CD4-positive, alpha-beta T cell (primary cell): ENCODE measurements around the gene PUS1. TPM values are rescaled to one million over a fixed set of nuclear protein-coding genes. Genes with fewer than 3 reads are reported as not detected.
A peak's percentile ranks its signal among the peaks of the same experiment; 100 is the strongest.

Experiments used
- ATAC-seq: fragments of 200-7000 bp; cut with Tn5 transposase; one replicate; pipeline ENCODE4 v1.10.0; 2022; ENCODE audit warnings: mild to moderate bottlenecking; ENCODE audit not compliant: poor library complexity
- CTCF ChIA-PET: fragments of 350-600 bp; sonication (Branson Sonifier 250); formaldehyde crosslinking; loops from one replicate; lab custom pipeline; 2021; ENCODE audit warnings: antibody characterized with exemption, inconsistent platforms; lab: Charles Lee
- POLR2A ChIA-PET: fragments of 350-600 bp; sonication (Branson Sonifier 250); formaldehyde crosslinking; loops from one replicate; lab custom pipeline; 2021; ENCODE audit warnings: antibody characterized with exemption, inconsistent platforms; lab: Charles Lee
- DNase-seq, 14 experiments: peaks; one replicate each; pipeline ENCODE4 v3.0.0-alpha.2; 2013 to 2020; ENCODE audit warnings: mixed read lengths in 2 of 14
- H3K27ac ChIP-seq, 2 donors: one replicate each; pipeline versions ENCODE4 v1.5.1 to v1.7.0; 2013; ENCODE audit warnings: low read length in 2 of 2, low read depth in 1 of 2, mild to moderate bottlenecking in 1 of 2
- H3K27me3 ChIP-seq, 2 experiments: 1 replicate in 1 of 2; 2 replicates in 1 of 2; pipeline versions ENCODE4 v1.6.1 to v1.7.0; 2013; ENCODE audit warnings: low read length in 2 of 2, control low read depth in 1 of 2, mild to moderate bottlenecking in 1 of 2, moderate library complexity in 1 of 2; ENCODE audit not compliant: insufficient read depth in 2 of 2, control insufficient read depth in 1 of 2
- H3K36me3 ChIP-seq: one replicate; pipeline ENCODE4 v1.6.1; 2013; ENCODE audit warnings: low read length, control low read depth; ENCODE audit not compliant: insufficient read depth
- H3K4me1 ChIP-seq: one replicate; pipeline ENCODE4 v1.6.1; 2013; ENCODE audit warnings: low read length, control low read depth; ENCODE audit not compliant: insufficient read depth
- H3K4me3 ChIP-seq: one replicate; pipeline ENCODE4 v1.5.1; 2013; ENCODE audit warnings: mild to moderate bottlenecking, low read length, moderate library complexity
- H3K9me3 ChIP-seq, 2 experiments: 1 replicate in 1 of 2; 2 replicates in 1 of 2; pipeline versions ENCODE4 v1.6.1 to v1.7.0; 2013; ENCODE audit warnings: low read length in 2 of 2, mild to moderate bottlenecking in 2 of 2, control low read depth in 1 of 2, moderate library complexity in 1 of 2; ENCODE audit not compliant: control insufficient read depth in 1 of 2, insufficient read depth in 1 of 2
- H3K27ac Mint-ChIP-seq: one replicate; pipeline ENCODE4 v1.8.0; 2020; ENCODE audit warnings: mixed read lengths
- H3K27me3 Mint-ChIP-seq: one replicate; pipeline ENCODE4 v1.8.0; 2021; ENCODE audit warnings: mixed read lengths
- H3K36me3 Mint-ChIP-seq: one replicate; pipeline ENCODE4 v1.8.0; 2021; ENCODE audit warnings: low read depth, mixed read lengths
- H3K4me1 Mint-ChIP-seq: one replicate; pipeline ENCODE4 v1.8.0; 2021; ENCODE audit warnings: low read depth, mixed read lengths
- H3K4me3 Mint-ChIP-seq: one replicate; pipeline ENCODE4 v1.8.0; 2020; ENCODE audit warnings: mild to moderate bottlenecking, mixed read lengths
- H3K9me3 Mint-ChIP-seq: one replicate; pipeline ENCODE4 v1.8.0; 2020; ENCODE audit warnings: mixed read lengths
- CTCF ChIP-seq: fragments of 200-600 bp; IDR thresholded peaks from one replicate; pipeline ENCODE4 v1.8.0; 2022; ENCODE audit warnings: antibody characterized with exemption, mild to moderate bottlenecking
- intact Hi-C, 2 experiments: fragments of 100-400 bp; cut with DNase I in 1 of 2; cut with micrococcal nuclease in 1 of 2; formaldehyde crosslinking; loops; one replicate each; pipeline versions ENCODE4 v1.15.1 to v1.9.0; 2023 to 2025; cut with DNase I, micrococcal nuclease
- total RNA-seq, 174 experiments: library from RNA in 2 of 174; stranded (reverse) in 2 of 174; gene quantifications; one replicate each; pipeline ENCODE4 v1.2.3 and lab custom pipeline; 2021 to 2026

Gene PUS1
- total RNA-seq, 2 experiments from 2014 or later, result 17.7 to 18.2 TPM

- Mint-ChIP-seq H3K4me3 (no peak overlapping the region), H3K4me1 (no peaks in the 10 kb centered on the region), H3K36me3 (peaks cover 46% of the 10 kb centered on the region), H3K27me3 (no peaks in the 10 kb centered on the region), H3K9me3 (no peaks in the 10 kb centered on the region), H3K27ac (no peak overlapping the region)
- no peak for ATAC-seq
- no peaks in the 10 kb centered on the region for H3K4me1 ChIP-seq
- H3K36me3 ChIP-seq, result peaks cover 47% of the 10 kb centered on the region
- no peaks in the 10 kb centered on the region for H3K27me3 ChIP-seq
- no peak overlapping the region for H3K27ac ChIP-seq
- POLR2A ChIA-PET, result no interaction called here
- no peak overlapping the region for H3K4me3 ChIP-seq
- H3K9me3 ChIP-seq, result peaks cover 0 to 13% of the 10 kb centered on the region in 2 experiments
- peak in 1 of 14 experiments; percentile 22 for DNase-seq
- TF ChIP-seq CTCF, result no peak
- intact Hi-C loops, result loop anchor here in 1 of 2 experiments (10.0 kb wide), 1 partner anchor 107 kb away; no protein-coding TSS in a partner anchor
- CTCF ChIA-PET, result no interaction called here
These were observed 12.9 kb downstream of the PUS1 start for GRCh38 chr12:131941987-131942341.

DNA sequence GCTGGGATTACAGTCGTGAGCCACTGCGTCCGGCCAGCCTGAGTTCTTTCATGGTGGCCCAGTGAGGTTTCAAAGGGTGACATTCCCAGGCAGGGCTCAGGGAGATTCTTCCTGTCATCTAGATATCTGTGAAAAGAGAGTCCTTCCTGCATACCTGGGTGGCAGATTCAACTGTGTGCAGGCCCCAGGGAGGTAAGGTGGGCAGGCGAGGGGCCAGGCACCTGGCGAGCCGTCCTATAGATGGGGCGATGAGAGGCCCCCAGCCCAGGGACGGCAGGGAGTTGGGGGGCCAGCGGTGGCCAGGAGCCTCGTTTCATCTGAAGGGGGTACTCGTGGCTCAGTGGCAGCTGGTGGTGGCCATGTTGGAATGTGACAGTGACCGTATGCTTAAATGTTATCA is 13.6 kb downstream of the PUS1 start:
- ATAC-seq (no peak), DNase-seq (peak in 1 of 14 experiments; percentile 29)
- intact Hi-C loops, result loop anchor here in 1 of 2 experiments (10.0 kb wide), 1 partner anchor 108 kb away; no protein-coding TSS in a partner anchor
- Mint-ChIP-seq H3K4me1 (peaks cover 5% of the 10 kb centered on the region), H3K27me3 (no peaks in the 10 kb centered on the region), H3K36me3 (peaks cover 42% of the 10 kb centered on the region), H3K9me3 (no peaks in the 10 kb centered on the region), H3K4me3 (no peak overlapping the region), H3K27ac (no peak overlapping the region)
- Histone ChIP-seq H3K4me3 (no peak overlapping the region), H3K36me3 (peaks cover 46% of the 10 kb centered on the region), H3K9me3 (peaks cover 0 to 13% of the 10 kb centered on the region in 2 experiments), H3K27me3 (no peaks in the 10 kb centered on the region), H3K27ac (no peak overlapping the region), H3K4me1 (peaks cover 3% of the 10 kb centered on the region)
- ChIA-PET CTCF (no interaction called here), POLR2A (no interaction called here)
- no peak for TF ChIP-seq CTCF

- ATAC-seq (no peak), DNase-seq (peak in 1 of 14 experiments; percentile 17)
- H3K4me3 ChIP-seq, result no peak overlapping the region
- CTCF ChIA-PET, result no interaction called here
- Mint-ChIP-seq H3K9me3 (no peaks in the 10 kb centered on the region), H3K27ac (no peak overlapping the region), H3K4me1 (peaks cover 12% of the 10 kb centered on the region), H3K27me3 (no peaks in the 10 kb centered on the region), H3K4me3 (no peak overlapping the region), H3K36me3 (peaks cover 37% of the 10 kb centered on the region)
- peaks cover 6% of the 10 kb centered on the region for H3K4me1 ChIP-seq
- H3K9me3 ChIP-seq, result peaks cover 0 to 13% of the 10 kb centered on the region in 2 experiments
- peaks cover 41% of the 10 kb centered on the region for H3K36me3 ChIP-seq
- POLR2A ChIA-PET, result no interaction called here
- intact Hi-C loops, result loop anchor here in 1 of 2 experiments (10.0 kb wide), 1 partner anchor 109 kb away; no protein-coding TSS in a partner anchor
- no peak overlapping the region for H3K27ac ChIP-seq
- no peak for TF ChIP-seq CTCF
- H3K27me3 ChIP-seq, result no peaks in the 10 kb centered on the region
These were observed 14.3 kb downstream of the PUS1 start for GRCh38 chr12:131943389-131943788.
